ENCODE data around the gene KRT76.

GRCh38 chr12:52813203-52813819 is 36.2 kb upstream of the KRT76 start:
- TF ChIP-seq CTCF (IDR thresholded peaks at IDR 0.05; ENCODE audit: insufficient read depth, low read length, poor library complexity, severe bottlenecking) (no peak), EZH2phosphoT487 (conservative IDR thresholded peaks at IDR 0.05; ENCODE audit: low read length) (no peak)
